Smooth muscle cell (in vitro differentiated cells): ENCODE results near the gene ELOVL4. TPM values are rescaled to one million over a fixed set of nuclear protein-coding genes. Genes with fewer than 3 reads are reported as not detected.

Experiments
- DNase-seq: peaks from one replicate; lab custom pipeline; 2025; ENCODE audit not compliant: unreplicated experiment; lab: John Stamatoyannopoulos, UW
- H2AFZ ChIP-seq: fragments of 200-600 bp; sonication (generic); 2 replicates; pipeline ENCODE4 v1.6.0; 2016; ENCODE audit warnings: antibody characterized with exemption, low read depth, mild to moderate bottlenecking
- H3F3A ChIP-seq: fragments of 200-600 bp; sonication (generic); 2 replicates; pipeline ENCODE4 v1.6.0; 2017; ENCODE audit warnings: antibody characterized with exemption, low read depth
- H3K27ac ChIP-seq: fragments of 200-600 bp; sonication (generic); 2 replicates; pipeline ENCODE4 v1.5.1; 2016; ENCODE audit warnings: low read depth, mild to moderate bottlenecking
- H3K27me3 ChIP-seq: fragments of 200-600 bp; sonication (generic); 2 replicates; pipeline ENCODE4 v1.6.1; 2016; ENCODE audit warnings: low read depth, mild to moderate bottlenecking
- H3K36me3 ChIP-seq: fragments of 200-600 bp; sonication (generic); 2 replicates; pipeline ENCODE4 v1.5.1; 2016; ENCODE audit warnings: low read depth
- H3K4me1 ChIP-seq: fragments of 200-600 bp; sonication (generic); 2 replicates; pipeline ENCODE4 v1.5.1; 2016; ENCODE audit warnings: low read depth
- H3K4me2 ChIP-seq: fragments of 200-600 bp; sonication (generic); 2 replicates; pipeline ENCODE4 v1.6.0; 2016; ENCODE audit warnings: mild to moderate bottlenecking
- H3K4me3 ChIP-seq: fragments of 200-600 bp; sonication (generic); 2 replicates; pipeline ENCODE4 v1.5.1; 2016; ENCODE audit warnings: mild to moderate bottlenecking
- H3K79me2 ChIP-seq: fragments of 200-600 bp; sonication (generic); 2 replicates; pipeline ENCODE4 v1.6.0; 2016; ENCODE audit warnings: low read depth, mild to moderate bottlenecking
- H3K9ac ChIP-seq: fragments of 200-600 bp; sonication (generic); 2 replicates; pipeline ENCODE4 v1.6.0; 2016; ENCODE audit warnings: low read depth
- H3K9me3 ChIP-seq: fragments of 200-600 bp; sonication (generic); replicated peaks from 2 replicates; pipeline ENCODE4 v1.5.1; 2016; ENCODE audit warnings: low read depth
- H4K20me1 ChIP-seq: fragments of 200-600 bp; sonication (generic); 2 replicates; pipeline ENCODE4 v1.6.0; 2016; ENCODE audit warnings: low read depth
- CTCF ChIP-seq: fragments of 200-600 bp; sonication (generic); IDR thresholded peaks from 2 replicates; pipeline ENCODE4 v1.5.1; 2017; ENCODE audit warnings: borderline replicate concordance, mild to moderate bottlenecking, antibody characterized with exemption; ENCODE audit not compliant: insufficient read depth, poor library complexity, severe bottlenecking
- WGBS: methylation state at CpG from one replicate; pipeline ENCODE4 v1.1.7; 2016; ENCODE audit warnings: low lambda C conversion rate; 5-methylcytosine and 5-hydroxymethylcytosine counted together
- polyA plus RNA-seq: library from polyadenylated mRNA; unstranded; fragments of >200 nt; fragmentation: Nextera tagmentation; extraction: Ambion mirVana; gene quantifications from 2 replicates; pipeline ENCODE4 v1.2.1, GENCODE V29; 2016
- total RNA-seq: library from RNA; depleted of rRNA; stranded (reverse); fragments of >200 nt; gene quantifications from 2 replicates; pipeline ENCODE4 v1.2.3, GENCODE V29; 2014

The ELOVL4 gene
- total and polyA plus RNA-seq, 2 experiments from 2014 or later = 8.4 to 16.4 TPM

- Histone ChIP-seq H3K27ac (no peak overlapping the region), H3F3A (no peaks in the 10 kb centered on the region), H3K79me2 (no peaks in the 10 kb centered on the region), H3K4me1 (no peaks in the 10 kb centered on the region), H2AFZ (no peak overlapping the region), H3K36me3 (no peaks in the 10 kb centered on the region), H3K9ac (no peak overlapping the region), H4K20me1 (no peaks in the 10 kb centered on the region), H3K9me3 (no peaks in the 10 kb centered on the region), H3K27me3 (no peaks in the 10 kb centered on the region), H3K4me2 (no peak overlapping the region), H3K4me3 (no peak overlapping the region)
- TF ChIP-seq CTCF = no peak
- 91% methylated on average over 2 of the region's 2 CpGs for WGBS
- no peak for DNase-seq
Measured at GRCh38 chr6:79923270-79923669, 24.1 kb downstream of the ELOVL4 start.

GRCh38 chr6:79922018-79922417 is 25.3 kb downstream of the ELOVL4 start:
- H3K27me3 ChIP-seq = no peaks in the 10 kb centered on the region
- TF ChIP-seq CTCF = no peak
- H3F3A ChIP-seq = no peaks in the 10 kb centered on the region
- no peak overlapping the region for H3K4me3 ChIP-seq
- H3K4me2 ChIP-seq = no peak overlapping the region
- no peaks in the 10 kb centered on the region for H4K20me1 ChIP-seq
- no peaks in the 10 kb centered on the region for H3K79me2 ChIP-seq
- H3K4me1 ChIP-seq = no peaks in the 10 kb centered on the region
- WGBS = 60% methylated on average over 1 of the region's 1 CpG
- DNase-seq = no peak
- no peak overlapping the region for H3K9ac ChIP-seq
- no peaks in the 10 kb centered on the region for H3K9me3 ChIP-seq
- no peaks in the 10 kb centered on the region for H3K36me3 ChIP-seq
- H3K27ac ChIP-seq = no peak overlapping the region
- no peak overlapping the region for H2AFZ ChIP-seq

- Histone ChIP-seq H4K20me1 (no peaks in the 10 kb centered on the region), H3K27me3 (no peaks in the 10 kb centered on the region), H3K4me2 (no peak overlapping the region), H3K4me1 (no peaks in the 10 kb centered on the region), H2AFZ (no peak overlapping the region), H3F3A (no peaks in the 10 kb centered on the region), H3K4me3 (no peak overlapping the region), H3K79me2 (no peaks in the 10 kb centered on the region), H3K36me3 (no peaks in the 10 kb centered on the region), H3K9ac (no peak overlapping the region), H3K27ac (no peak overlapping the region), H3K9me3 (no peaks in the 10 kb centered on the region)
- no peak for TF ChIP-seq CTCF
- 86% methylated on average over 2 of the region's 2 CpGs for WGBS
- DNase-seq = no peak
Measured at GRCh38 chr6:79913369-79913768, 34.0 kb downstream of the ELOVL4 start.

GRCh38 chr6:79911992-79912391 is 35.4 kb downstream of the ELOVL4 start:
- no peaks in the 10 kb centered on the region for H3K27me3 ChIP-seq
- 81% methylated on average over 1 of the region's 1 CpG for WGBS
- DNase-seq = no peak
- no peaks in the 10 kb centered on the region for H3K4me1 ChIP-seq
- H3F3A ChIP-seq = no peaks in the 10 kb centered on the region
- H2AFZ ChIP-seq = no peak overlapping the region
- H3K79me2 ChIP-seq = no peaks in the 10 kb centered on the region
- no peak overlapping the region for H3K9ac ChIP-seq
- no peaks in the 10 kb centered on the region for H4K20me1 ChIP-seq
- H3K36me3 ChIP-seq = no peaks in the 10 kb centered on the region
- H3K4me3 ChIP-seq = no peak overlapping the region
- no peaks in the 10 kb centered on the region for H3K9me3 ChIP-seq
- no peak for TF ChIP-seq CTCF
- H3K4me2 ChIP-seq = no peak overlapping the region
- H3K27ac ChIP-seq = no peak overlapping the region
